Choroid plexus epithelial cell (primary cell): ENCODE results near the gene POU2F3.

ENCODE experiments used
- DNase-seq: peaks from one replicate; pipeline ENCODE4 v3.0.0-alpha.2; 2010; ENCODE audit warnings: low read depth
- H3K4me3 ChIP-seq: 2 replicates; pipeline ENCODE4 v1.5.1; 2011; ENCODE audit warnings: low read depth, mild to moderate bottlenecking, control low read depth, low read length, moderate library complexity
- CTCF ChIP-seq: conservative IDR thresholded peaks from 2 replicates; pipeline ENCODE4 v1.5.1; 2011; ENCODE audit warnings: low read depth, mild to moderate bottlenecking, control low read depth, inconsistent platforms, low read length, moderate library complexity

POU2F3 gene

GRCh38 chr11:120259988-120260565 is 20.1 kb downstream of the POU2F3 start:
- DNase-seq = no peak
- H3K4me3 ChIP-seq = no peak overlapping the region
- TF ChIP-seq CTCF = no peak

- no peak for TF ChIP-seq CTCF
- DNase-seq = no peak
Measured at GRCh38 chr11:120260616-120261015, 20.7 kb downstream of the POU2F3 start.

GRCh38 chr11:120261321-120261720 is 21.4 kb downstream of the POU2F3 start:
- DNase-seq = no peak
- TF ChIP-seq CTCF = no peak
- H3K4me3 ChIP-seq = no peak overlapping the region

More at GRCh38 chr11:120260616-120261015, 20.7 kb downstream of the POU2F3 start:
- no peak overlapping the region for H3K4me3 ChIP-seq

- TF ChIP-seq CTCF = no peak
- no peak overlapping the region for H3K4me3 ChIP-seq
- DNase-seq = no peak
Measured at GRCh38 chr11:120261931-120262330, 22.0 kb downstream of the POU2F3 start.

GRCh38 chr11:120267319-120267718 is 27.4 kb downstream of the POU2F3 start:
- TF ChIP-seq CTCF = no peak
- DNase-seq = no peak
- no peak overlapping the region for H3K4me3 ChIP-seq

GRCh38 chr11:120268686-120269085 is 28.7 kb downstream of the POU2F3 start:
- no peak for TF ChIP-seq CTCF
- no peak overlapping the region for H3K4me3 ChIP-seq
- no peak for DNase-seq

GRCh38 chr11:120270386-120270785 is 30.4 kb downstream of the POU2F3 start:
- TF ChIP-seq CTCF = no peak
- no peak overlapping the region for H3K4me3 ChIP-seq
- DNase-seq = no peak
